Vagina (tissue), 2 donors: ENCODE results near the gene TPSAB1. TPM values are rescaled to one million over a fixed set of nuclear protein-coding genes. Genes with fewer than 3 reads are reported as not detected.

Source experiments
- DNase-seq, 2 donors: peaks; one replicate each; pipeline ENCODE4 v3.0.0-alpha.2; 2017; ENCODE audit errors: extremely low spot score in 2 of 2
- H3K27ac ChIP-seq: fragments of 200-600 bp; sonication (generic); one replicate; pipeline ENCODE4 v1.5.1; 2019
- H3K27me3 ChIP-seq: fragments of 200-600 bp; sonication (generic); one replicate; pipeline ENCODE4 v1.5.1; 2019
- H3K36me3 ChIP-seq, 2 donors: fragments of 200-600 bp; sonication (generic); one replicate each; pipeline ENCODE4 v1.5.1; 2017 to 2019
- H3K4me1 ChIP-seq: fragments of 200-600 bp; sonication (generic); one replicate; pipeline ENCODE4 v1.5.1; 2019
- H3K4me3 ChIP-seq, 2 donors: fragments of 200-600 bp; sonication (generic); 1 replicate in 1 of 2; 2 replicates in 1 of 2; pipeline ENCODE4 v1.5.1; 2016 to 2019
- H3K9me3 ChIP-seq: fragments of 200-600 bp; sonication (generic); one replicate; pipeline ENCODE4 v1.5.1; 2019
- CTCF ChIP-seq, 3 experiments: fragments of 450-650 bp in 2 of 3; fragments of 200-600 bp in 1 of 3; sonication (generic) in 1 of 3; IDR thresholded peaks; one replicate each; pipeline ENCODE4 v1.5.1; 2017 to 2019; ENCODE audit warnings: antibody characterized with exemption in 3 of 3, mild to moderate bottlenecking in 2 of 3, moderate library complexity in 2 of 3
- POLR2A ChIP-seq, 2 donors: fragments of 450-650 bp; IDR thresholded peaks; one replicate each; pipeline ENCODE4 v1.6.1; 2017; ENCODE audit warnings: antibody characterized with exemption in 2 of 2, mild to moderate bottlenecking in 2 of 2, moderate library complexity in 2 of 2
- POLR2AphosphoS5 ChIP-seq, 2 donors: sonication (generic); formaldehyde crosslinking; IDR thresholded peaks; one replicate each; pipeline ENCODE4 v1.9.0; 2017; ENCODE audit warnings: antibody characterized with exemption in 2 of 2, mild to moderate bottlenecking in 2 of 2, low read depth in 1 of 2; ENCODE audit not compliant: insufficient read depth in 1 of 2
- intact Hi-C: fragments of 100-400 bp; cut with DNase I; formaldehyde crosslinking; loops from one replicate; pipeline ENCODE4 v1.15.1; 2023
- total RNA-seq: library from RNA; depleted of rRNA; stranded (reverse); fragments of >200 nt; gene quantifications from one replicate; pipeline ENCODE4 v1.2.3, GENCODE V29; 2016

The TPSAB1 gene
- total RNA-seq, 1 donor from 2014 or later, result 70.0 TPM

GRCh38 chr16:1282324-1282973 is 41.9 kb downstream of the TPSAB1 start:
- no peaks in the 10 kb centered on the region for H3K27me3 ChIP-seq
- no peaks in the 10 kb centered on the region for H3K9me3 ChIP-seq
- no peak for TF ChIP-seq POLR2A (IDR thresholded peaks at IDR 0.05)
- TF ChIP-seq CTCF (IDR thresholded peaks at IDR 0.05), result no peak
- TF ChIP-seq POLR2AphosphoS5 (IDR thresholded peaks at IDR 0.05; ENCODE audit: insufficient read depth in 1 of 2, low read depth in 1 of 2), result no peak
- H3K27ac ChIP-seq, result no peak overlapping the region
- H3K36me3 ChIP-seq, result no peaks in the 10 kb centered on the region
- H3K4me3 ChIP-seq, result no peak overlapping the region
- no peaks in the 10 kb centered on the region for H3K4me1 ChIP-seq
- DNase-seq, result no peak
- intact Hi-C loops, result no loop called here

- Histone ChIP-seq H3K27ac (no peak overlapping the region), H3K4me1 (no peaks in the 10 kb centered on the region), H3K27me3 (no peaks in the 10 kb centered on the region), H3K4me3 (no peak overlapping the region), H3K9me3 (no peaks in the 10 kb centered on the region), H3K36me3 (no peaks in the 10 kb centered on the region)
- intact Hi-C loops, result no loop called here
- DNase-seq, result no peak
- no peak for TF ChIP-seq POLR2AphosphoS5 (IDR thresholded peaks at IDR 0.05; ENCODE audit: insufficient read depth in 1 of 2, low read depth in 1 of 2)
- TF ChIP-seq POLR2A (IDR thresholded peaks at IDR 0.05), result no peak
- TF ChIP-seq CTCF (IDR thresholded peaks at IDR 0.05), result no peak
These were observed 42.8 kb downstream of the TPSAB1 start for GRCh38 chr16:1283296-1283695.

GRCh38 chr16:1283996-1284616 is 43.6 kb downstream of the TPSAB1 start:
- DNase-seq, result no peak
- Histone ChIP-seq H3K36me3 (no peaks in the 10 kb centered on the region), H3K27ac (no peak overlapping the region), H3K27me3 (peaks cover 3% of the 10 kb centered on the region), H3K4me1 (no peaks in the 10 kb centered on the region), H3K4me3 (no peak overlapping the region), H3K9me3 (no peaks in the 10 kb centered on the region)
- TF ChIP-seq POLR2AphosphoS5 (IDR thresholded peaks at IDR 0.05; ENCODE audit: insufficient read depth in 1 of 2, low read depth in 1 of 2), result no peak
- no peak for TF ChIP-seq CTCF (IDR thresholded peaks at IDR 0.05)
- no peak for TF ChIP-seq POLR2A (IDR thresholded peaks at IDR 0.05)
- intact Hi-C loops, result no loop called here

- no peaks in the 10 kb centered on the region for H3K4me1 ChIP-seq
- no peak overlapping the region for H3K27ac ChIP-seq
- no peaks in the 10 kb centered on the region for H3K9me3 ChIP-seq
- intact Hi-C loops, result no loop called here
- TF ChIP-seq CTCF (IDR thresholded peaks at IDR 0.05) (no peak), POLR2AphosphoS5 (IDR thresholded peaks at IDR 0.05; ENCODE audit: insufficient read depth in 1 of 2, low read depth in 1 of 2) (no peak), POLR2A (IDR thresholded peaks at IDR 0.05) (no peak)
- DNase-seq, result no peak
- no peaks in the 10 kb centered on the region for H3K36me3 ChIP-seq
- no peak overlapping the region for H3K4me3 ChIP-seq
- H3K27me3 ChIP-seq, result peaks cover 8% of the 10 kb centered on the region
These were observed 45.4 kb downstream of the TPSAB1 start for GRCh38 chr16:1285669-1286512.
